Stimulated activated CD8-positive, alpha-beta memory T cell treated with anti-CD3 and anti-CD28 coated beads, Interleukin-12 subunit alpha, Interleukin-12 subunit beta, amount 100 ng/mL, for 24 hours (primary cell): ENCODE results near the gene RHOG.
"Not testable (repeated sequence)": the region's sequence is repeated elsewhere in the genome, so short reads cannot be mapped to it uniquely, and the experiment has no call there.

Experiments used
- DNase-seq: peaks from one replicate; pipeline ENCODE4 v3.0.0-alpha.2; 2020; ENCODE audit errors: extremely low read depth

Gene RHOG

DNA sequence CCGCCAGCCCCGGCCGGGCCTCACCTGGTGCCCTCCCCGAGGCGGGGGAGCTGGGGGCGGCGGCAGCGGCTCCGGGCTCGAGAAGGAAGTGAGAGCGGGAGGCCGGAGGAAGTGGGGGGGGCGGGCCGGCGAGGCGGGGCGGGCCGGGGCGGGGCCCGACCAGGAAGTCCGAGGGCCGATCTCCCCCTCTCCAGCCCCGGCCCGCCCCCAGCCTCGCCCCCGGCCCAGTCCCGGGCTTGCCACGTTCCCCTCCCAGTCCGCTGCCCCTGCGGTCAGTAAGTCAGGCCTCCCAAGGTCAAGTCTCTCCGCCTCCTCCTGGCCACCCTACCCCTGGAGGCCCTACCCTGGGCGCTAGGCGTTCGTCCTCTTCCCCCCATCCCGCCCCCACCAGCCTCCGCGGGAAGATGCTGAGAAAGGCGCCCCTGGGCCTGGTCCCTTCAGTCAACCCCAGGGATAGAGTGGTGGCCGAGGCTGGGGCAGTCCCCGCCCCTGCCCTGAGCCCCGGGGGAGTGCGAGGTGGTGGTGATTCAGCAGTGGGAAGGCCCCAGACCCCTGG is at the start of gene RHOG:
Gene RHOG (minus strand): TSS at position 90 of the 556 bp plus-strand sequence. CDS start 12,821 bp downstream, outside the sequence.
- no peak for DNase-seq

DNA sequence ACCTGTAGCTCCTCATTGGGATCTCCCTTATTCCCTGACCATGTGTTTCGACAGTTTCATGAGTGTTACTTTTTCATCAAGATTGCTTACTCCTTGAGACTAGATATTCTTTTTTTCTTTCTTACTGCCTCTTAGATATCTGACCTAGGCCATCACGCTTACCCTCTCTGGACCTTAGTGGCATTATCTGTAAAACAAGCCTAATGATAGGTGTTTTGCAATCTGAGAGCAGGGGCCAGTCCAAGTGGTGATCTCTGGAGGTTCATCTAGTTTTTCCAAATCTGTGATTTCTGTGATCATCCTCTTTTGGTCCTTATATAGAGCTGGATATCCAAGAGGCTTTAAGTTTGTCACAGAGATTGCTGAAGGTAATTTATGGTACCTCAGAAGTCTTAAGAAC is 49.3 kb upstream of the RHOG start:
- no peak for DNase-seq

DNA sequence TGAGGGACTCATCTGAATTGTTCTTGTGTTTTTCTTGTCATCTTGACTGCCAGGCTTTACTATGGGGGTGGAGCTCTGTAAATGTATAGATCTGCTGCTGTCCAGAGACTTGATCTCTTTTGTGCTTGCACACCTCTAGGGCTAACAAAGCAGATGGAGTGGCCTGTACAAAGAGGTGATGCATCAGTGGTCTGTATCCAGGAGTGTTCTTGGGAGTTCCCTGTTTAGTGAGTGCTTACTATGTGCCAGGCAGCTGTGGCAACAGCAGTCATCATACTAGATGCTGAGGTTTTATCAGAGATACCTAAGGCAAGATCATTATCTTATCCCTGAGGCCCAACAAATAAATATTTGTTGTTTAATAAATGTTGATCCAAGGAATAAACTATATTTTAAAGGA is 48.1 kb upstream of the RHOG start:
- DNase-seq = no peak

DNA sequence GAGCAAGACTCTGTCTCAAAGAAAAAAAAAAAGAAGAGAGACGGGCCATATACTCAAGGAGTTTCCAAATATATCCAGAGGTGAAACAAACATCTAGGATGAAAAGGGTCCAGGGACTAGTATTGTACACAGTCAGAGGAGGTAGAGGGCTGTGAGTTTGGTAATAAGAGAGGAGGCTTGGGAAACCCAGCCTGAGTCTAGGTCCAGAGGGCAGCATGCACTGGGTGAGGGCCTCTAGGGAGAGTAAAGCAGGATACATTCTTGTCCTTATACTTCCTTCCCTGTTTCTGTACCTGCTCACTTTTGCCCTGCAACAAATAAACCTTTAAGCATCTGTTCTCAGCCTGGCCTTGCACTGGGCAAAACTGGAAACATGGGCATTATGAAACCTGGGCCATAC is 46.2 kb upstream of the RHOG start:
- DNase-seq = no peak

DNA sequence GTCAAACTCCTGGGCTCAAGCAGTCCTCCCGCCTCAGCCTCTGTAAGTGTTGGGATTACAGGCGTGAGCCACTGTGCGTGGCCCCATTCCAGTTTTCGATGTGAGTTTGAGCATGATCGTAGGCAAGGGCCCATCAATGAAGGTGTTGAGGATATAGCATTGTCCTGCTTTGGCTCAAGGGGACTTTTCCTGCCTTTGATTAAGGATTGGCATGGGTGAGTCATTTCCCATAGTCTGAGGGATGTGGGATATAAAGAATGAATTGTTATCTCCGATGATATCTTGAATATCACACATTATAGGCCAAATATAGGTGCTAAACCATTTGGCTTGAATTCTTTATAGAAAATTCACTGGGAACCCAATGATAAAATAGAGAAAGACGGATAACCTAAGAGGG is 45.1 kb upstream of the RHOG start:
- DNase-seq = no peak

DNA sequence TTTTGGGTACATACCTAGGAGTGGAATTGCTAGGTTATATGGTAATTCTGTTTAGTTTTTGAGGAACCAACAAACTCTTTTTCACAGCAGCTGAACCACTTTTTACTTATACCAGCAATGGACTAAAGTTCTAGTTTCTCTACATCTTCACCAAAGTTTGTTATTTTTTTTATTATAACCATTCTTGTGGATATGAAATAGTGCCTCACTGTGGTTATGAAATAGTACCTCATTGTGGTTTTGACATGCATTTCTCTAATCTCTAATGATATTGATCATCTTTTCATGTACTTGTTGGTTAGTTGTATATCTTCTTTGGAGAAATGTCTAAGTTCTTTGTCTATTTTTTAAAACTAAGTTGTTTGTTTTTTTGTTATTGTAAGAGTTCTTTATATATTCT is 41.9 kb upstream of the RHOG start:
- no peak for DNase-seq

DNA sequence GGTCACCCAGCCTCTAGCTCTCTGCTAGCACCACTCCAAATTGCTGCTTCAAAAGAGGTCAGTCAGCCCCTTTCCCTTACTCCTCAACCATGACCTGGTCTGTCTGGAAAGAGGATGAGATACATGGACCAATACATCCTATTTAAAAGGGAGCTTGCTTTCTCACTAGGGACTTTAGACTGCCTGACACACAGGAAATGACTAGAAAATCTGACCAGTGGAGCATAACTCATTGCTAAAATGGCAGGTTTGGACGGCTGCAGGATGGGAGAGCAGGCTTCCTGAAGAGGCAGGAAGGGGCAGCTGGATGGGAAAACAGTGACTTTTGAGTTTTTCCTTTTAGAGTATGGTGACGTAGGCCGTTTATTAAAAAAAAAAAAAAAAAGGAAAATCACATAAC is 40.0 kb upstream of the RHOG start:
- no peak for DNase-seq

DNA sequence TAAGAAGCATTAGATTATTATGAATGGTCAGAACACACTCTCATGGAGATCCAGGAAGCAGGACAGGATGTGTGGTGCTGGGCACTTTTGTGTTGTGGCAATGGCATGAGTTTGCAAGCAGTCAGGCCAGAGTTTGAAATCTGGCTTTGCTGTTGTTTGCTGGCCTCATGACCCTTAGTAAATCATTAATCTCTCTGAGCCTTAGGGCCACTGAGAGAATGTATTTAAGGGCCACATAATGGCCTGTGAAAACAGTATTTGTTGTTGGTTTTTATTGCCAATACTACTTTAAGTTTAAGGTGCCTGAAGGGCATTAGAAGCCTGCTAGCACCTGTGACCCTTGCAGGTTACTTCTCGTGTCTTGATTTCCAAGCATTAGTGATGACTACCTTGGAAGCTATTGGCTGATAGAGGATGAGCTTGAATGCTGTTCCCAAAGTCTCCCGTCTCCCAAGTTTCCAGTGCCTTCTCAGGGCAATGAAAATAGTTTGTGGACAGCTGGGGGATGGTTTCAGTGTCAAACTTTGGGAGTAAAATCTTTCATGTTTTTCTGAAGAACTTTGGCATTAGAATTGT is 39.3 kb upstream of the RHOG start:
- no peak for DNase-seq

DNA sequence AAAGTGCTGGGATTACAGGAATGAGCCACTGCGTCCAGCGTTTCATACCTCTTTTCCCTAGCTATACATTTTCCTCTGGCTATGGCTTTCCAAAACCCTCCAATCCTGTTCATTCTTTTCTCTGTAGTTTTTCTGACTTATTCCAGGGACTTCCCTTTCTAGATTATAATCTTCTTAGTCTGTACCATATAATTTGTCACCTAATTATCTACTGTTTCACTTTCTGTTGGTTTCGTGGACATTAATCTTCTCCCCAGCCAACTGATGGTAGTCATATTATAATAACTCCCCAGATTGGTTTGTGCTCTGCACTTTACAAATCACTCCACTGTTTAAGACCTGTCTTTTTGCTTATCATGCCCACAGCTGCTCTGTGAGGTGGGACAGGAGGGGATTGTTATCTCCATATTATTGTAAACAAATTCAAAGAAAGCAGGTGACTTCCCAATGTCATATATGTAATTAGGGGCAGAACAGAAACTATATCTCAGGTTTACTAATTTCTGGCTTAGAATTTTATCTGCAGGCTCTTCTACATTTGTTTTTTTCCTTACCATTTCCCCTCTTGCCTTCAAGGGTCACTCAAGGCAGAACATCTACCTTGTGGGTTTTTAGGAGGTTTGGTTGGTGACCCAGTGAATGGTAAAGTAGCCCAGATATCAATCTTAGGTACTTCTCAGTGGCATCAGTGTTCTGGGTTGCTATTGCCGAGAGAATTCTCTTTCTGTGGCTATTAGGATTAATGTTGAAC is 38.6 kb upstream of the RHOG start:
- no peak for DNase-seq

DNA sequence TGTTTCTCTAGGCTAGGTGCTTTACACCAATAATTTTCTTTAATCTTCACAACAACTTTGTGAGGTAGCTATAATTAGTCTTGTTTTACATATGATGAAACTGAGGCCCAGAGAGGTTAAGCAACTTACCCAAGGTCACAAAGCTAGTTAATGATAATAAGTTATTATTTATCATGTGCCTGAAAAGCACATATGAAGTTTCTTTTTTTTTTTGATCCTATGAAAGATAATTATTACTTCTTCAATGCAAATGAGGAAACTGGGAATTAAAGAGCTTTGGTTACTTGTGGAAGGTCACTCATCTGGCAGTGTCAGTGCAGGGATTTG is 37.5 kb upstream of the RHOG start:
- DNase-seq = no peak

DNA sequence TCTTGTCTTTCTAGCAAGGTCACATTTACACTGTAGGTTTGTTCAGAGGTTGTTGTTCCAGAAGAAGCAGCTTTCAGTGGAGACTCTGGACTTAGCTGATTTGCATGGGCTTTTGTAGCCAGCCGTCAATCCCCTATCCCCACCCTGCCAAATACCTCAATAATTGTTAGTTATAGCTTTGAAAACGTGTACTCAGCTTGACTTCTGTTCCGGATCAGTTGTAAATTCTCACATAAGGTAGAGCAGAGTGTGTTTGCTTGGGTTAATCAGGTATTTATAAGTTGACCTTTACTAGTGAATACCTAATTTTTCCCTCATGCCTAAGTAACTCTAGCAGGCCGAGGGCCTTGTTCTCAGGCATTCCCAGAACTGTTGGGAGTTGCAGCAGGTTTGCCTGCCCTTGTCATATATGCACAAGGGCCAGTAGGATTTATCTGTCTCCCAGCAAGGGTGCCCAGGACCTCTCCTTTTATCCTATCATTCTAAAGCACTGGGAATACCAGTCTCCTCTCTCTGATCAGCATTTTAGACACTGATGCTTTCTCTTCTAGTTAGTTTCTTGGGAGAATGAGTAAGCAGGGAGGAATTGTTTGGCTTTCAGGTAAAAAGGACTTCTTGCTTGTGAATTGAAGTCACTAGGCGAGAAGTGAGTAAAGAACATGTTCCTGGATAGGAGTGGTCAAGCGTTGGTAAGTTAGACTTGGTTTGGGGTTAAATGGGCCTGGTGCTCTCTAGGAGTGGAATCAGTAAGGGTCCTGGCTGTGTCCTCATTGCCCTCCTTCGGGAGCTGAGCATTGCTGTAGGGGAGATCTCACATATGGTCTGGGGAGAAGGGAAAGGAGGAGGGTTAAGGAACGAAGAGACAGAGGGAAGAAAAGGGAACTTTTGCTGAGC is 36.9 kb upstream of the RHOG start:
- DNase-seq = no peak

DNA sequence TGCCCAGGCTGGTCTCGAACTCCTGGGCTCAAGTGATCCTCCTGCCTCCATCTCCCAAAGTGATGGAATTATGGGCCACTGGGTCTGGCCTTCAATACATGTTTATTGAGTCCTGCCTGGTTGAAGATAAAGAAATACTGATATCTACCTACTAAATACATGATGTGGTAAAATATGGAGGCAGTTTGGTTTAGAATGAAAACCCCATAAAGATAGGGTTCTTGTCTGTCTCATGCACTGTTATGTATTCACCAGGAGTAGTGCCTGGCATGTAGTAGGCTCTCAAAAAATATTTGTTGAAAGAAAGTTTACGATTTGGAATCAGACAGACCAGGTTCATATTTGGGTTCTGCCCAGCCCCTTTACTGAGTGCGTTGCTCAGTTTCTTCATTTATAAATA is 35.9 kb upstream of the RHOG start:
- no peak for DNase-seq

DNA sequence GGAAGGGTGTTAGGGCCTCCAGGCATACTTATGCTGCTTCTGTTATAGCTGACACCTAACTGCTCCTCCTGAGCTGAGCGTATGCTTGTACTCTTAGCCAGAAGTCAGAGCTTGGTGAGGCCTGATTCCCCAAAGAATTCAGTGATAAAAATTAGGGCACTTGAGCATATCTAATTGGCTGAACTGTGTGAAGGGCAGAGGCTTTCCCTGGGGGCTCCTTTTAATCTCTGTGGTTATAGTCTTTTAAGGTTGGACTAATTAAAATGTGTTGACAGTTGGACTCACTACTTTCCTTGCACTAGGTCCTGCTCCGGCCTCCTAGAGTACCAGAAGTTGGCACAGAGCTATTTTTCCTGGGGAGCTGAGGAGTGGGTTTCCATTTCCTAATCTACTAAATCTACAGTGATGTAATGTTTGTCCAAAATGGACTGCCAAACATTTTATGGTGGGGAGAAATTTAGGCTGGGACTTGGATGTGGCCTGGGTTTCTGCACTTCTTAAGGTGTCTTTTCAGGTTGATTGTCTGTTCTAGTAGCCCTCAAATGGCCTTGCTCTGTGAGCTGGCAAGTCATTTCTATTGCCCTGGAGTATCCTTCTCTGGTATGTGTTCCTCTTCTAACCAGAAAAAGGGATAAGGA is 33.1 kb upstream of the RHOG start:
- DNase-seq = no peak

DNA sequence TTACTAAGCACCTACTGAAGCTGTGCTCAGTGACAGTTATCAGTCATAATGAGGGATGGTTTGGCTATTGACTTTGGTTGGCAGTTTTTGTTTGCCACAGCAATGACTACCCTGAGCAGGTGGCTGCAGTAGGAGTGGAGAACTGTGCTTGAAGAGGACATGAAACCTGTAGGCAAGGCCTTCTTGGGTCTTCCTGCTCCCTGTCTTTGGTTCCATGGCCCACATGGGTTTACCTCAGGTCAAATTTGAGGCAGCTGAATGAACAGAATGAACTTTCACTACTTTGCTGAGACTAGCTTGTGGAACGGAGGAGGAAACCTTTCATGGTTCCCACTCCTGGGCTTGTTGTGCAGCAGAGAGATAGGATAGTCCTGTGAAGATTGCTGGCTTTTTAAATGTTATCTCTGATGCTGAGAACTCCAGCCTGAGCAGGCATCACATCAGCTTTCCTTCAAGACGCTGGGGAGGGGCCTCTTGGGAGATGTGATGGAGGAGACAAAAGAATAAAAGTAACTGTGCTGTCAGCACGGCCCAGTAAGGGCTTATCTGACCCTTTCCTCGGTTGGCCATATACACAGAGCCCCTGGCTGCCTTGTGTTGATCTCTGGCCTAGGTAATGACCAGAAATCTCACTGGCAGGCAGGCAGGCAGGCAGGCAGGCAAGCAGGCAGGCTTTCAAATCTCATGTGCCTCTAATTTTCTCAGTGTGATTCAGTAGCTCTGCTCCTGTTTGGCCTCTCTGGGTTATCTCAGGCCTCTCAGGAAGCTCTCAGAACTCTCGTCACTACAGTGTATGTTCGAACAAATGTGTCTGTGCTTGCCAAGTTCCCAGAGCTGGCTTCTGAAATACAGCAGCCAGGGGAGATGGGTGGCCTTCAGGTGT is 26.7 kb upstream of the RHOG start:
- no peak for DNase-seq

DNA sequence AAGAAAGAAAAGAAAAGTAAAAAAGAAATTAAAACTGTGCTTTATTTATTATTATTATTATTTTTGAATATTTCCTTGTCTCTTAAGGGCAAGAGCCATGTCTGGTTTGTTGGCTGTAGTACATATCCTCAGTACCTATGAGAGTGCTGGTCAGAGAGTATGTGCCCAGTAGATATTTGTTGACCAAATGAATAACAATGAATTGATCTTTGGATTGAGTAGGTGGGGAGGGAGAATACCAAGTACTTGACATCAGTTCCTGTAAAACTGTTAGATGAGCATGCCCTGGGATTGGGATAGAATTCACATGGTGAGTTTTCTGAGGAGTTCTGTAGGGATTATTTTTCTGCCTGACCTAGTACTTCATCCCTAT is 26.1 kb upstream of the RHOG start:
- no peak for DNase-seq

DNA sequence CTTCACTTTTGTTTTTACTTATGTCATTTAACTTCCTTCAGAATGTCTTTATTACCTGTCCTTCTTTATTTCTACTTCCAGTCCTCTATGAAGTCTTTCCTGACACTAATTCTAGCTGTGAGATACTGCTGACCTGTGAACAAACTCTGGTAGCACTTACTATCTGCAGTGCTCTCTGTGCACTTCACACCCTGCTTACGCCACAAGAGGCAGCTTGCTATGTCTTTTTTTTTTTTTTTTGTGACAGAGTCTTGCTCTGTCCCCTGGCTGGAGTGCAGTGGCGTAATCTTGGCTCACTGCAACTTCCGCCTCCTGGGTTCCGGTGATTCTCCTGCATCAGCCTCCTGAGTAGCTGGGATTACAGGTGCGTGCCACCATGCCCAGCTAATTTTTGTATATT is 25.4 kb upstream of the RHOG start:
- DNase-seq = no peak

DNA sequence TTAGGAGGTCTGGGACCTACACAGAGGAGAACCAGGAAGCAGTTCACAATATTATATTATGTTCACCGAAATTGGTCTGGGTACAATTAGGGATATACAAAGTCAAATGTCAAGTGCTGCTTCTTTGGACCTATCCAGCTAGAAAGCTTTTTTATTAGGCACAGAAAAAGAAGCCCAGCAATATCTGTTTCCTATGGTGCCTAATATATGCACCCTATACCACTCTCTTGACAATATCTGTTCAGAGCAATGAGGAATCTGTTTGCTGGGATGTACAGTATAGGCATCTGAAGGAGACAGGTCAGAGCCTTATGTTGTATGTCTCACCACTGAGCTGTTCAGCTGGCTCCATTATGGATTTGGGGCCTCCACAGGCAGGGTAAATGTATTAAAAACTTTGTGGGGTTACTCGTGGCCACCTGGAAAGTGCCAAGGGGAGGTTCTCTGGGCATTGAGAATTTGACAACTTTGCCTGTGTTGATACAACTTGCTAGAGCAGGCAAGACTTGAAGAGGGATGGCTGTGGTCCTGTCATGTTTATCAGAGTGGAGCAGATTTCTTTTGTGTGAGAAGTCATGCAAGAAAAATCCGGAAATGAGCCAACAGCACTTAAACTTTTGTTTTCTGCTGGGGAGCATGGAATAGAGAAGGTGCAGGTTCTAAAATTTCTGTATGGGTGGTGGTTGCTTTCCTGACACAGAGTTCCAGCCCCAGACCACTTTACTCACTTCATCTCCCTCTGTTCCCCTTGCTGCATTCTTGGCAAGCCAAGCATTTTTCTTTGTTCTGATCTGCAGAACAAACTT is 24.8 kb upstream of the RHOG start:
- DNase-seq = no peak

DNA sequence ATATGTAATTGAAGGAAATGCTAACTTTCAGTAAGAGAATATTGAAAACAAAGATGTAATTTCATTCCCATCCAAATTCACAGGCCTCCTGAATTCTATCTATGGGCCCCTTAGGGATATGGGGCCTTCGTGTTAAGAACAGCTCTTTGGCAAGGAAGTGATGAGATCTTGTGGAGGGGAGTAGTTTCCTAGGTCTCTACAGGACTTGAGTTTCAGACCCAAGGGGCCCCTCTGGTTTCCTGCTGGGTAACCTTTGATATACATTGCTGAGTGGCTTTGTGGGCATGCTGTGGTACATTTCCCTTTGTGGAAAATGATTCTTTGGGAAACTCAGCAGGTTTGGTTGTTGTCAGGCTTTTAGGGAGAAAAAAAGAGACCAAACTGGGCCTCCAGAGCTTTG is 20.9 kb upstream of the RHOG start:
- no peak for DNase-seq

DNA sequence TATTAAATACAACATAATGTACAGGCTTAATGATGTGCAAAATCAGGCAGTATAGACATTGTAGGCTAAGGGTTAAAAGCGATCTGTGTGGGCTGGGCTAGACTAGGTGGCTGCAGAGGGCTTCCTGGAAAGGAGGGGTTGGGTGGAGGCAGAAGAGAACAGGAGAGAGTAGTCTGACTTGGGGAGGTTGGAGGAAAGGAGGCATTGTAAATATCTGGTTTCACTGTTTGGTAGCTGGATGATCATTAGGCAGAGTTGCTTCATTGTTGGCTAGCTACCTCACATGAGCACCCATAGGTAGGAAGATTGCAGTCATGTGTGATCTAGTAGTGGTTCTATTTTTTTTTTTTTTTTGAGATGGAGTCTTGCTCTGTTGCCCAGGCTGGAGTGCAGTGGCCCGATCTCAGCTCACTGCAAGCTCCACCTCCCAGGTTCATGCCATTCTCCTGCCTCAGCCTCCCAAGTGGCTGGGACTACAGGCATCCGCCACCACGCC is 20.2 kb upstream of the RHOG start:
- not testable (repeated sequence) for DNase-seq

DNA sequence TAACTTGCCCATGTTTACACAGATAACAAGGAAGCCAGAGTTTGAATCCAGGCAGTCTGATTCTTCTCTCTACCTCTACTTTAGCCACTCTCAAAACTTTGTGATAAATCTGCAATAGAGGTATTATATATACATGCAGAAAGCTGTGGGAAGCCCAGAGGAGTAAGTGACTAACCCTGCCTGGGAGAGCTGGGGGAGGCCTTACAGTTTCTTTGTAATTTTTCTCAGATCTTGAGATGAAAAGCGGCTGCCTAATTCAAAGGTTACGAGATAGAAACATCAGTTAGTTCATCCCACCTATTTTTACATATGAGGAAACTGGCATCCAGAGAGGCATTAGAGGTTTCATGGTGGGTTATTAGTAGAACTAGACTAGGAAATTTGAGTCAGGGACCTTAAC is 19.6 kb upstream of the RHOG start:
- DNase-seq = no peak
